MM.1S (cell line): ENCODE results near the gene HDLBP.

ENCODE experiments used
- DNase-seq: peaks from one replicate; pipeline ENCODE4 v3.0.0-alpha.2; 2015
- H2AFZ ChIP-seq: fragments of 300-600 bp; sonication (generic); 2 replicates; pipeline ENCODE4 v1.6.0; 2016; ENCODE audit warnings: antibody characterized with exemption, low read length
- H3F3A ChIP-seq: fragments of 300-600 bp; sonication (generic); 2 replicates; pipeline ENCODE4 v1.6.1; 2016; ENCODE audit warnings: mild to moderate bottlenecking, antibody characterized with exemption, low read length, moderate library complexity, mixed read lengths; ENCODE audit not compliant: insufficient read depth
- H3K27ac ChIP-seq: fragments of 300-600 bp; sonication (generic); 2 replicates; pipeline ENCODE4 v1.5.1; 2016; ENCODE audit warnings: mild to moderate bottlenecking, low read length
- H3K27me3 ChIP-seq: fragments of 300-600 bp; sonication (generic); replicated peaks from 2 replicates; pipeline ENCODE4 v1.6.0; 2016; ENCODE audit warnings: low read length; ENCODE audit not compliant: insufficient read depth
- H3K36me3 ChIP-seq: fragments of 300-600 bp; sonication (generic); replicated peaks from 2 replicates; pipeline ENCODE4 v1.6.1; 2016; ENCODE audit warnings: mild to moderate bottlenecking, low read length, mixed read lengths; ENCODE audit not compliant: insufficient read depth
- H3K4me1 ChIP-seq: fragments of 300-600 bp; sonication (generic); 2 replicates; pipeline ENCODE4 v1.6.1; 2016; ENCODE audit warnings: low read length, mixed read lengths
- H3K4me2 ChIP-seq: fragments of 300-600 bp; sonication (generic); 2 replicates; pipeline ENCODE4 v1.6.0; 2016; ENCODE audit warnings: low read depth, low read length
- H3K4me3 ChIP-seq: fragments of 300-600 bp; sonication (generic); 2 replicates; pipeline ENCODE4 v1.5.1; 2016; ENCODE audit warnings: low read length, mixed read lengths
- H3K79me2 ChIP-seq: fragments of 300-600 bp; sonication (generic); 2 replicates; pipeline ENCODE4 v1.6.1; 2016; ENCODE audit warnings: mixed run types, low read length, mixed read lengths
- H3K9ac ChIP-seq: fragments of 300-600 bp; sonication (generic); 2 replicates; pipeline ENCODE4 v1.6.1; 2016; ENCODE audit warnings: low read length, mixed read lengths
- H3K9me2 ChIP-seq: fragments of 300-600 bp; sonication (generic); replicated peaks from 2 replicates; pipeline ENCODE4 v1.6.1; 2016; ENCODE audit warnings: mild to moderate bottlenecking, low read length, mixed read lengths; ENCODE audit not compliant: insufficient read depth
- H3K9me3 ChIP-seq: fragments of 300-600 bp; sonication (generic); replicated peaks from 2 replicates; pipeline ENCODE4 v1.6.1; 2016; ENCODE audit warnings: mild to moderate bottlenecking, low read length, mixed read lengths; ENCODE audit not compliant: insufficient read depth
- H4K20me1 ChIP-seq: fragments of 300-600 bp; sonication (generic); 2 replicates; pipeline ENCODE4 v1.6.1; 2016; ENCODE audit warnings: mild to moderate bottlenecking, low read length, moderate library complexity, mixed read lengths; ENCODE audit not compliant: insufficient read depth
- CTCF ChIP-seq: fragments of 300-600 bp; sonication (generic); IDR thresholded peaks from 2 replicates; pipeline ENCODE4 v1.5.1; 2016; ENCODE audit warnings: antibody characterized with exemption, low read length, mixed read lengths
- EZH2 ChIP-seq: fragments of 300-600 bp; sonication (generic); optimal IDR thresholded peaks from 2 replicates; pipeline ENCODE3; 2017; ENCODE audit warnings: low read depth, mild to moderate bottlenecking, antibody characterized with exemption, low read length, mixed read lengths
- EZH2phosphoT487 ChIP-seq: fragments of 300-600 bp; sonication (generic); IDR thresholded peaks from 2 replicates; pipeline ENCODE4 v1.6.1; 2018; ENCODE audit warnings: antibody characterized with exemption, low read length

The HDLBP gene

GRCh38 chr2:241316825-241317224 is 1.4 kb upstream of the HDLBP start:
- Histone ChIP-seq H2AFZ (no peak overlapping the region), H3K4me3 (peak overlapping the region; percentile 92), H3K4me2 (peak overlapping the region; percentile 68), H3K36me3 (no peaks in the 10 kb centered on the region), H3F3A (0 out of 2 replicates have a peak, but pooled peaks cover 4% of the 10 kb centered on the region), H3K9ac (peak overlapping the region; percentile 89), H3K27me3 (no peaks in the 10 kb centered on the region), H3K9me3 (no peaks in the 10 kb centered on the region), H3K9me2 (no peaks in the 10 kb centered on the region), H3K79me2 (peaks cover 92% of the 10 kb centered on the region), H3K27ac (peak overlapping the region; percentile 65; the same call in 1 of the 2 replicates), H3K4me1 (peaks cover 35% of the 10 kb centered on the region; the same call in 1 of the 2 replicates), H4K20me1 (no peaks in the 10 kb centered on the region)
- no peak for TF ChIP-seq EZH2phosphoT487
- TF ChIP-seq EZH2, result no peak
- no peak for TF ChIP-seq CTCF
- no peak for DNase-seq

GRCh38 chr2:241315879-241316631 is 583 bp upstream of the HDLBP start, which contains the start of gene SEPTIN2:
Gene SEPTIN2 (plus strand): TSS chr2:241315925. CDS start chr2:241324233, 8,308 bp downstream.
- no peak for DNase-seq
- Histone ChIP-seq H3K4me2 (peak within 1 kb of the TSS; percentile 80), H3K9ac (peak within 1 kb of the TSS; percentile 100), H3K9me2 (no peaks in the 10 kb centered on the region), H3K79me2 (peaks cover 92% of the 10 kb centered on the region), H3K27ac (peak within 1 kb of the TSS; percentile 98), H4K20me1 (no peaks in the 10 kb centered on the region), H3K4me3 (peak within 1 kb of the TSS; percentile 92), H3F3A (0 out of 2 replicates have a peak, but pooled peaks cover 9% of the 10 kb centered on the region), H3K27me3 (no peaks in the 10 kb centered on the region), H3K4me1 (peaks cover 41% of the 10 kb centered on the region), H2AFZ (peak within 1 kb of the TSS; percentile 88), H3K36me3 (no peaks in the 10 kb centered on the region), H3K9me3 (no peaks in the 10 kb centered on the region)
- TF ChIP-seq CTCF (no peak), EZH2phosphoT487 (no peak), EZH2 (no peak)

GRCh38 chr2:241314226-241315092 is 1.0 kb downstream of the HDLBP start:
- H3K4me2 ChIP-seq, result peak overlapping the region; percentile 80
- peak overlapping the region; percentile 89 for H3K4me3 ChIP-seq
- no peaks in the 10 kb centered on the region for H3K9me3 ChIP-seq
- no peaks in the 10 kb centered on the region for H3K9me2 ChIP-seq
- peak overlapping the region; percentile 48; the same call in 1 of the 2 replicates for H2AFZ ChIP-seq
- H3K9ac ChIP-seq, result peak overlapping the region; percentile 100
- peaks cover 25% of the 10 kb centered on the region for H3F3A ChIP-seq
- no peak for DNase-seq
- H4K20me1 ChIP-seq, result no peaks in the 10 kb centered on the region
- no peaks in the 10 kb centered on the region for H3K27me3 ChIP-seq
- H3K27ac ChIP-seq, result peak overlapping the region; percentile 98
- TF ChIP-seq EZH2phosphoT487, result no peak
- TF ChIP-seq CTCF, result no peak
- TF ChIP-seq EZH2, result no peak
- H3K79me2 ChIP-seq, result peaks cover 91% of the 10 kb centered on the region
- H3K4me1 ChIP-seq, result peaks cover 56% of the 10 kb centered on the region
- H3K36me3 ChIP-seq, result no peaks in the 10 kb centered on the region
